Measurements from ENCODE around the gene DLG5.

DLG5 gene

DNA sequence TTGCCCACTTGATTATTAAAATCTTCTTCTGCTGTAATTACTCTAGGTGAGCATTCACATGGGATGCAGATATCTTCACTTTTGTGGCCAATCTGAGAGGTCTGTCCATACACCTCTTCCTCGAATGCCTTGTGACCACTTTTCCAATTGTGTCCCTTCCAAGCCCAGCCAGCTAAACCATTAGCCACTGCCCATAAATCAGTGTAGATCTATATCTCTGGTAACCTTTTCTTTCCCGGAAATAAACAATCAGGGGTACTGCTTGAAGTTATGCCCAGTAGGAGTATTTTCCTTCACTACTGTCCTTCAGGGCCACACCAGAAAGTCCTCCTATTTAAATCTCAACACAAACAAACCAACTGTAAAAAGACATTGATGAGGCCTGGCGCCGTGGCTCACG, 184.4 kb downstream of the DLG5 start:
- DNase-seq, result no peak

DNA sequence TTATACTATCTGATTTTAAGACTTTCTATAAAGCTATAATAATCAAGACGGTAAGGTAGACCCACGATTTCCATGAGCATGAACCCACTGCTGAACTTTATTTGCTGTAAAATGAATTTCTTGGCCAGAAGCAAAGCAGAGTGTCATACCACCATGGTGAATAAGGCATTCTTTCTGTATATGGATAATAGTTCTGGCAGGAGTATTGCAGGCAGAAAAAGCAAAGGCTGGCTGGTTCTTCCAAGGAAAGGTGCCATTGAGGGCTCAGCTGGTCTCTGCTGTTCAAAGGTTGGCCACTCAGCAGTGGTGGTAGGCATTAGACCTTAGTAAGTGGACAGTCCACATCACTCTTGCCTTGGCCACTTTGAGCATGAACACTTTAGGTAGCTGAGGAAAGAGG, 184.8 kb downstream of the DLG5 start:
- DNase-seq, result no peak

All from CD4-positive, alpha-beta T cell treated with Interleukin-4 for 1 hour (primary cell).